CD4-positive, alpha-beta T cell treated with Interleukin-1 beta for 1 hour (primary cell): Measurements from ENCODE around the gene EPYC.

Experiments
- DNase-seq, 2 donors: peaks; one replicate each; pipeline ENCODE4 v3.0.0-alpha.2; 2020 to 2022

The EPYC gene

DNA sequence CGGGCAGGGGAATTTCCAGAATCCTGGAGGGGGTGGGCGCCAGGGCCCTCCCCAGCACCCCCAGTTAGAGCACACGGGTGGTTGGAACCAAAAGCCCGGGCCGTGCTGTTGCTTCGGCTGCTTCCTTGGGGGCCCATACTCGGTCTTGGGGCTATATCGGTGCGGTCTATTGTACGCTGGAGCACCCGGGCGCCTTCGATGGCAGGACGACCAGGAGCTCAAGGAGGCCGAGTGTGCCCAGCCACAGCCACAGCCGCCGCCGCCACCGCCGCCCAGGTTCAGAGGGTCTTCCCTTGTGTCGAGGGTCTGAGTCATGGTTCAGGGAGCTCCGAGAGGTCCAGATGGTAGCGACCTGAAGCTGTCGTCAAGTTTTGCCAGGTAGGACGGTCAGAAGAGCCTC, 50.3 kb downstream of the EPYC start:
- DNase-seq: no peak

DNA sequence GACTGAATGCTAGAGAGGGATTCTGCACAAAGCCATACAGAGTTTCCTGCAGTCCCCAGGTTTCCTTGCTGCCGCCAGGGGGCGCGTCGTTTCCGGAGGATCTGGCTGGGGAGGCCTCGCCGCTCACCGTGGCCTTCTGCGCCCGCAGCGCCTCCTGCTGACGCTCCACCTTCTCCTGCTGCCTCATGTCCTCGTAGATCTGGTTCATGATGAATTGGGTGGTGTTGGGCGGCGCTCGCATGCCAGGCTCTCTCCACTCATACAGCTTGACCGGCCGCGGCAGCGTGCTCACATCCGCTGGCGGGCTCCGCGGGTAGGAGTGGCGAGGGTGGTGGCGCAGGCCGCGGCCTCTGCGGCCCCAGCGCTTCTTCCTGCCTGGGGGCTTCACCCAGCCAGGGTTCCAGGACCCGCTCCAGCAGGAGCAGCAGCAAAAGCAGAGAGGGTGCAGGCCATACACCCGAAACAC, 50.8 kb downstream of the EPYC start:
- peak in 1 of 2 donors; percentile 41 for DNase-seq

DNA sequence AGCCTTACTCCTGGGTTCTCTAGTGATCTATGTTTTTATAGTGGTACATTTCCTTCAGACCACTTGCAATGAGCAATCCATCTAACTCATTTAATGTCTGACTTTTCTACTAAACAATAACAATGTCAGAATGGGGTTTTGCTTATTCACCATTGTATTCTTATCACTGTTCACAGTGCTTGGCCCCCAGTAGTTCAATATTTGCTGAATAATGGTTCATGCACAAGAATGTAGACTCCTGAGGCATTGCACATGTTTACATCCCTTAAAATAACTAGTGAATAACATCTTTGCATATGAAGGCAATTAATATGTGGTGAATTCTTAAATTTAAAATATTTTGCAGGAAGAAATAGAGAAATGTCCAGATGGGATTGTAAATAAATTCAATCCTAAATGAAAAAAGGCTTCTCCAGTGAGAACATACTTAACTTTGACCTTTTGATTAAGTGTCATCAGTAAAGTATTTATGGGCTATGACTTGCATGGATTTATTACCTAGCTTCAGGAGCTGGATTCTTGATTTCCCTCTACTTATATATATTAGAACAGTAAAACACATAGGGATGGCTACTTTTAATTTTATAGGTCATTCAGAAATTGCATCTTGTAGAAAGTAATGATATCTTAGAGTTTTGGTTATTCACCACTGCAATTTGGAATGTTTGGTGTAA, 53.2 kb downstream of the EPYC start:
- DNase-seq: no peak

DNA sequence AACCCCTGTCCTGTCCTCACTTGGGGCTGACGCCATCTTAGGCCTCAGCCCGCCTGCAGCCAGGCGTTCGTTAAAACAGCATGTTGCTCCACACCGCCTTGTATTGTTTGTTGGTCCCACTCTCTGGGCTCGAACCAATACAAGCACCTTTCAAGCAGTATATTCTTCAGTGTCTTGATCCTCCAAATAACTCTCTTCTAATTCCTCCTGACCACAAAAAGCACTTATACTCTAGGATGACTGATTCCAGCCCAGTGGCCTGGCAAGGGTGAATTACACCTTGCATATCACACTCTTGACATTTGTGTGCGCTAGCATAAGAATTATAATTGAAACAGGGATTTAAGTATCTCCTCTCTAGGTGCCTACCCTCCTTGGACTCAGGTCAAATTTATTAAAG, 56.9 kb downstream of the EPYC start:
- DNase-seq: no peak

DNA sequence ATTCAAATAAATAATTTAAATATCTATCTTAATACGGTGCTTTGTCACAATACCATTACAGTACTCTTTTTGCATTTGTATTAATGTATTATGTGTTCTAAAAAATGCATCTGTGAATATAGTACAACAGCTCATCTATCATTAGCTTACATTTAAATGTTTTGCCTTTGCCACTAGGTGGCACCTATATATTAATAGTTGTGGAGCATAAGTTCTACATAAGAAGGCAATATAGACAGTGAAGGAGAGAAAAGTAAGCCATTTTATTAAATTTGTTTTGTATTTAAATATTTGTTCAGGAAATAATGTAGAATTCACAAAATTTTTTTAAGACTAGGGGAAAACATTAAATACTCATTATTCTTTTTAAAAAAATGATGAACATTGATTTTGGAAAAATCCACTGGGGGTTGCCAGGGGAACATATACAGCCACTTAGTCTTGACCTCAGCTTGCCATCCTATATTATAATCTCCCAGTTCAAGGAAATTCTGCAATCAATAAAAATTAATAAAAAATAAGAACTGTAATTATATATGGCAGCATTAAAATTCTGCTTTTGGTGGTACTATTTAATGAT, 59.6 kb downstream of the EPYC start:
- peak in 1 of 2 donors; percentile 13 for DNase-seq

DNA sequence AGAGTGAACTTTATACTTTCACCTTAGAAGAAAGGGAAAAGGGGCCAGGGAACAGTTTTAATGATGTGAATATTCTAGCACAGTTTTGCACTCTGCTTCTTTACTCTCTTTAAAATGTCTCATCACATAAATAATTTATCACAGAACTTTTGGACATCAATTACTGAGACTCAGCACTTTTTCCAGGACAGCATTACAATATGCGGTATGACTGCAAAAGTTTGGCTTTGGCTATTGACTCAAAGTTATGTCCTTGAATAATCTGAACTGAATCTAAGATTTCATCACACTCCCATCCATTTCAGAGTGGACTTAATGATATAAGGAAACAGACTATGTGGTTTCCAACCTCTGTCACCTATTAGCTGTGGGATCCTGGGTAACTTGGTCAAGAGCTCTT, 61.5 kb downstream of the EPYC start:
- DNase-seq: no peak

DNA sequence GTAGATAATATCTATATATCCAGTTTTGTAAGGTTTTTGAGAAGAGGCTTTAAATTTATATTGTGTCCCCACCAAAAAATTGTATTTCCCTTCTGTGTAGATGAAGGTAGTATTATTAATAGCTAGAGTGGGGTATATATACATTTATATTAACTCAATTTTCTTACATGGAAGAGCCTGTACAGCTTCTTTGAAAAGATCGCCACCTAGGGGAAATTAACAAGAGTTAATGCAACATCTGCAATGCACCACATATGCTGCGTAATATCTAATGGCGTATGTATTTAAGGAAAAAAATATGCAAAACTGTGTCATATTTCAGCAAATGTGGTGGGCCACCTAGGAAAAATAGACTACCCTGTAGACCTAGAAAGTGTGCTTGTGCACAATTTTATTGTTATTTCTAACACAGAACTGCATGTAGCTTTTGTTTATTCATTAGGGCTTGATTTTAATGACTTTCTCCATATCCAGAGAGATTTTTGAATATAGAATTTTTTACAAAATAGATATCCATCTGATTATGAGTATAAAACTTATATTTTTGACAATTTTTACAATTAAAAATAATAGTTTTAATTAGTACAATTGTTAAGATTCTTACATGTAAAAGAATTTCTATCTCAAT, 63.8 kb downstream of the EPYC start:
- DNase-seq: peak in 1 of 2 donors; percentile 7

DNA sequence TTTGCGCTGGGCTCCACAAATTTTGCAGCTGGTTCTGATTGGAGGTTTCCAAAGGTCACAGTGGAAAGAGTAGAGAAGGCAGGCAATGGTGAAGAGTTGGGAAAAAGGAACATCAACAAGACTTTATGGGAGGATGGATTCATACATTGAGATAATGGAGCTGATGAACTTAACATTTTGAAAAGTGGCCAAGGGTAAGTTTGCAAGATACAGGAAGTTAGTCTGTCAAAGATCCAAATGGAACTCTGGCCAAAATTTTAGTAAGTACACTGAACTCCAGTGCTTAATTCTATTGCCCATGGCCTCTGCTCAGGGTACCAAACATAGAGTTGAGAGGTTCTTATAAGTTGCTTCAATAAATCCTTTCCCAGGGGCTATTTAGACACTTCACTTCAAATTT, 65.4 kb downstream of the EPYC start:
- no peak for DNase-seq

DNA sequence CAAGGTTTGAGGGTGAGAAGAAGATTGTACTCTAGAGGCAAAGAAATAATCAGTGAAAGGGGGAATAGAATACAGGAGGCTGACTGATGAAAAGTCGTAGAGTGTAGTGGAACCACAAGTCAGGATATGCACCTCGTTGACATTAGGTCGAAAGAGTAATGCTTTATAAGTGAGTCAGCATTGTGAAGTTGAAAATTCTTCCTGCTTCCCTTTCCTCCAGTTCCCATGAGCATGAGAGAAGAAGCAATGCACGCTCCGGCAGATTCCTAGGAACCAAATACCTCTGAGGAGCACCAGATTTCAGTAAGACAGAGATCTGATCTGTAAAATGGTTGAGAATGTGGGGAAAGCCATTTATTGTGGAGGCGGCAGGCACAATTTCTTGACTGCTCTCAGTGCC, 66.3 kb downstream of the EPYC start:
- no peak for DNase-seq

DNA sequence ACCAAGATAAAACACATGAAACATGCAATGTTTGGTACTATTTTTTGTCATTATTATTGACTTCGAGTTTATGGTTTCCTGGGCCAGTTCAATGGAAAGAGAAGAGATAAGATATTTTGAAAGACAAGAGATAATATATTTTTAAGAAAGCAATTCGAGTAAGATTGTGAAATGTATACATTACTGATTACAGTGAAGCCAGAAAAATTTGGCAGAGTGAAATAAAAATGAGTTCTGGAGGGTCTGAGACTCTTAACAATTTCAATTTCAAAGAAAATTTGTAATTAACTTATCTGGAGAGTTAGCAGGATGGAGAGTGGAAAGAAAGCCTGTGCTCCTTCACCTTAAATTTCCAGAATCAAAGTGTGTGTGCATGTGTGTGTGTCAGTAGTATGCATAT, 67.1 kb downstream of the EPYC start:
- DNase-seq: no peak

DNA sequence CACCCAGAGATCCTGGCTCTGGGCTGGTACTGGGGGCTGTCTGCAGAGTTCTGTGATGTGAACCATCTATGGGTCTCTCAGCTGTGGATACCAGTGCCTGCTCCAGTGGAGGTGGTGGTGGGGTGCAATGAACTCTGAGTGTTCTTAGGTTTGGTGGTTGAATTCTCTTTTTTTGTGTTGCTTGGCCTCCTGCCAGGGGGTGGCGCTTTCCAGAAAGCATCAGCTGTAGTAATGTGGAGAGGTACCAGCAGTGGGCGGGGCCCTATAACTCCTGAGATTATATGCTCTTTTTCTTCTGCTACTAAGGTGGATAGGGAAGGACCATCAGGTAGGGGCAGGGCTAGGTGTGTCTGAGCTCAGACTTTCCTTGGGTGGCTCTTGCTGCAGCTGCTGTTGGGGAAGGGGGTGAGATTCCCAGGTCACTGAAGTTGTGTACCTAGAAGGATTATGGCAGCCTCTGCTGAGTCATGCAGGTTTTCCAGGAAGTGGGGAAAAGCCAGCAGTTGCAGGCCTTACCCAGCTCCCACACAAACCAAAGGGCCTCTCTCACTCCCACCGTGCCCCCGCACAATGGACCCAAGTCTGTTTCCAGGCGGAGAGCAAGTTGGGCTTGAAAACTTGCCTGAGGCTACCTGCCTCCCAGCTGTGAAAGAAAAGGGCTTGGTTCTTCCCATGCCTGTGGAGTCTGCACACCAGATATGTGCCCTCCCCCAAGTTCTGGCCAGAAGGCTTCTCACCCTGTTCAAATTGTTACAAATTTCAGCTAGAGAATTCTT, 68.4 kb downstream of the EPYC start:
- no peak for DNase-seq

DNA sequence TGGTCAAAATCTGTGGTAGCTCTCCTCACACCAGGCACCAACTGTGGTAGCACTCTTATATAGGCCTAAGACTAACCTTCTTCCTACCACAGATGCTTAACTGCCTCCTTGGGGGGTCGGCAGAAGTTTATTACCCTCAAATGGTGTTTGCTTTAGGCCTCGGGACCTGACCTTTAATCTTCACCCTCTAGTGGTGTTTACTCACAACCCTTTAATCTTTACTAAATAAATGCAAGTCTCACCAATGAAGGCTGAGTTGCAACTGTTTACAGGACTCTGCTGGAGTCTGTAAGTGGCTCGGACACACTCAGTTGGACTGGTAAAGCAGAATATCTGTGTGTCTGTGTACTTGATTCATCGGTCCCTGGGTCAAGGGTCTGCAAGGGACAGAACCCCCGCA, 79.2 kb downstream of the EPYC start:
- DNase-seq: no peak

DNA sequence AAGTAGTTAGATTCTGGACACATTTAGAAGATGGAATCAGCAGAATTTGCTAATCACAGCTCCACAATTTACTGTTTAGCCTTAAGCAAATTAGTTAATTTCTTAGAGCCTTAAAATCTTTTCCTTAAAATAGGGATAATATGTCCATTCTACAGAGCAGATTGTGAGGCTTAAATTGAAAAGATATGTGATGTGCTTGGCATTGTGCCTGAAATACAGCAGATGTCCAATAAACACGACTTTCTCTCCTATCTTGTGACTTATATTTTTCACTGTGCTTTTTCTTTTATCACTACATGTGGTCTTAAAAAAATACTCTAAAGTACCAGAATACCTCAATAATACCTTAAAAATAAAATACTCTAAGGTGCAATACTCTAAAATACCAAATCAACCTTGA, 80.4 kb downstream of the EPYC start:
- no peak for DNase-seq

DNA sequence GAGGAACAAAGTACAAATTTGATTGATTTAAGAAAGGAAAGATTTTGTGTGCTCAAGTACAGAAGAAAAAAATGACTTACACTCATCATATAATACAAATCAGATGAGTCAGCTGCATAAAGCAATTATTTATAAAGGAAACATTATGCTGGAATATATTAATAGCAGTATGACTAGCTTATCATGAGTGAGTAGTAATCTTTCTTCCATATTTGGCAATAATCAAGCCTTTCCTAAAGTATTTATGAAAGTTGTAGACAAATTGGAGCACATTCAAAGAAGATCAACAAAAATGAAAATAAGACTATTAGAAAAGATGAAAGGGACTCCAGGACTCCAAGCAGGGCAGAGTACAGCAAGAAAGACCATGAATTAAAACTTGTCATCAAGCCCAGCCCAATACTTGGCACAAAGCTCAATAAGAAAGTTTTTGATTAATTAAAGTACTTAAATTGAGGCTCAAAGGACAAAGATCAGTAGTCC, 82.6 kb downstream of the EPYC start:
- DNase-seq: no peak

DNA sequence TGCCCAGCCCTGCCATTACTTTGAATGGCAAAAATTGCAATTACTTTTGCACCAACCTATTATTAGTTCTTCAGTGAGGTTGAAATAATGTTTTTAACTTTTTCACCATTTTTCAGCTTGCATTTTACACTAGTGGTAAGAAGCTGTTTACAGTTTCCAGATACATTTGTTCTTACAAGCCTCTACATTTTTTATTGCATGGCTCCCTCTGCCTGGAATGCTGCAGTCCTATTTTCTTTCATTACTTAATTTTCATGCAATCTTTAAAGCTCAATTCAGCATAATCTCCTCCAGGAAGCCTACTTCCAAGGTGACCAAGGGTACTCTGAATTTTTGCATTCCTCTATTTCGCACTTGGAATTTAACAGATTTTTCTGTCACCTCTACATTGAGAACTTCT, 83.2 kb downstream of the EPYC start:
- DNase-seq: no peak

DNA sequence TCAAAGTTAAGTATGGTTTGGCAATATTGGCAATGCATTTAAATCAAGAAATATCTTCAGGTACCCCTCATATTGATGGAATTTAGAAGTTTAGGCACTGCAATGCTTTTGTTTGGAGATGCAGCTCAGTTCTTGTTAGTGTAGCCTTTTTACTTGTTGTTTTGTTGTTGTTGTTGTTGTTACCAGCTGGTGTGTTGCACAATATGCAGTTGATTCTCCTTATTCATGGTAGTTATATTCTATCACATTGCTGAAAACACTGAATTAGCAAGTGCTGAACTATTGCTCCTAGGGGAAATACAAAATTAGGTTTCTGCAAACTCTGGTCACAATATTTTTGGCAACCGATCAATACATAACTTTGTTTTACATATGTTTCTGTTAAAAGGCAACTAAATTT, 84.5 kb downstream of the EPYC start:
- DNase-seq: no peak

DNA sequence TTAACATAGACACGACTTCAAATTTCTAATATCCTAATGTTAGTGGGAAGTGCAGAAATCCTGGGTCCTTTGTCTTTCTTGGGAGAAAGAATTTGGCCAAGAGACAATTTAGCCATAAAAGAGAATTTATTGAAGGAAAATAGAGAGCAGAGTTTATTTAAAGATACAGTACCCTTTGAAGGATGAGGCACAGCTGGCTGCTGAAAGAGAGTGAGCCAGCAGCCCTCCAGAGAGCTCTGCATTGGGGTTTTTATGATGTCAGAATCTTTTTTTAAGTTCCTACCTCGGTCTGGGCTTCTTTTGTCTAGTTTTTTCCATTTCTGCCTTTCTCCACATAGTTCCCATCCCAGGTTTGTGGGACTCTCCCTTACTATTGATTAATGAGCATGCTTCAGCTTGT, 87.3 kb downstream of the EPYC start:
- no peak for DNase-seq

DNA sequence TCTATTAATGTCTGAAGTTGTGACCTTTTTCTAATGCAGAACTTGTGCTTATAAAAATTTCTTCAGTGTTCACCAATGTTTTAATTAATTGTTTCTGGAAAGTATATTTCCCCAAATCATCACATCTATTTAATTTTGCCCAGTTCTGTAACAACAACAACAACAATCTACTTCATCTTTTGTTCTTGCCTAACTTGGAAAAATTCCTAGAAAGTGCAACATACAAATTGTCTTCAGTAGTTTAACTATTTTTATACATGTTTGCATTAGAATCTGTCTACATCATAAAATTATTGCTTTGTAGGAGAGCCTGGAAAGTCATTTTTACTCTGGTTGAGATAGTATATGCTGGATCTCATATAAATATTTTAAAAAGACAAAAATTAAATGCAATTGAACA, 88.3 kb downstream of the EPYC start:
- DNase-seq: no peak

DNA sequence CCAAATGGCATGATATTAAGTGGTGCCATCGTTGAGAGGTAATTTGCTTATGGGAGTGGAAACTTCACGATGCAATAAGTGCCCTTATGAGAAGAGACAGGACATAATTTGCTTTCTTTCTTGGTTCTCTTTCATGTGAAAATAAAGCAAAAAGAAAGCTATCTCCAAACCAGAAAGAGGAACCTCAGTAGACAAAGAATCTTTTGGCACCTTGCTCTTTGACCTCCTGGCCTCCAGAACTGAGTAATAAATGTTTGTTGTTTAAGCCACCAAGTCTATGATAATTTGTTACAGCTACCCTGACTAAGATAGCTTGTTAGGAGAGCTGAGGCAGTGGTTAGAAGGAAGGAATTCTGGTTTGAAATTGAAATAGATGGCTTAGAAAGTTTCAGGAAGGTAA, 89.4 kb downstream of the EPYC start:
- DNase-seq: no peak
